ENCODE data around the gene PRMT5.
A peak's percentile ranks its signal among the peaks of the same experiment; 100 is the strongest.

Gene PRMT5

GRCh38 chr14:22929104-22929960, at the start of gene PRMT5:
Gene PRMT5, minus strand, starts transcription at chr14:22929376. Its CDS starts 15 bp downstream, at chr14:22929361.
- H3K4me3 ChIP-seq (ENCODE audit: low read depth, low read length) = peak within 1 kb of the TSS; percentile 97
- no peak for TF ChIP-seq CTCF (IDR thresholded peaks at IDR 0.05; ENCODE audit: low read depth, low read length)

GRCh38 chr14:22978487-22978837, 49.3 kb upstream of the PRMT5 start:
- H3K4me3 ChIP-seq (ENCODE audit: low read depth, low read length) = peak overlapping the region; percentile 91
- no peak for TF ChIP-seq CTCF (IDR thresholded peaks at IDR 0.05; ENCODE audit: low read depth, low read length)

DNA sequence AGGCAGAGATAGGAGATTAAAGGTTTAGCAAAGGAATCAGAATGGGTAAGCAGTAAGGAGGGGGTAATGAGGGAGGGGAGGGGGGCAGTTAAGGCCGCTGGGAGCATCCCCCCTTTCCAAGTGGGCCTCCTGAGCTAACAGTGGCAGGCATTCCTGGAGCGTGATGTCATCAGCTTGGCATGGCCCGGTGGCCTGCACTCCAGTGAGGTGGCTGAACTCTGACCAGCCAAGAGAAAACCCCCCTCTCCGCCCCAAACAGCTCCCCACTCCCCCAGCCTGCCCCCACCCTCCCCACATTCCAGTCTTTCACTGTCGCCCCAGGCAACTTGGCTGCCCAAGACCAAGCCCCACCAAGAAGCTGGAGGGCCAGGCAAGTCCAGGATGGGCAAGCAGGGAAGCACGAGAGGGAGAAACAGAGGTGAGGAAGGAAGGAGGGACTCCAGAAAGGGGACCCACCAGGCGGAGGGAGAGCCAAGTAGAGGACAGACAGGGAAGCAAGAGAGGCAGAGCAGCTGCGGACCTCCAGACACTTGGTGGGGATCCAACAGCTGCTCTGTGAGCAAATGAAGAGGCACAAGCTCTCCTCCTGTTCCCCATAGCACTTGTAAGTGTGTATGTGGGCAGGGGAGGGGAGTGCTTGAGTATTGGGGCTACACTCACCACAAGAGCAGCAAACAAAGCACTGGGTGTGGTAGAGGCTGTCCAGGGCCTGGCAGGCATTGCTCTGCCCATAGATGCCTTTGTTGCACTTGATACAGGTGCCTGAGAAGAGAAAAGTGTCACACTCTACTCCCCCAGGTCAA, 48.7 kb upstream of the PRMT5 start:
- no peak for TF ChIP-seq CTCF (IDR thresholded peaks at IDR 0.05; ENCODE audit: low read depth, low read length)
- peak overlapping the region; percentile 91 for H3K4me3 ChIP-seq (ENCODE audit: low read depth, low read length)

DNA sequence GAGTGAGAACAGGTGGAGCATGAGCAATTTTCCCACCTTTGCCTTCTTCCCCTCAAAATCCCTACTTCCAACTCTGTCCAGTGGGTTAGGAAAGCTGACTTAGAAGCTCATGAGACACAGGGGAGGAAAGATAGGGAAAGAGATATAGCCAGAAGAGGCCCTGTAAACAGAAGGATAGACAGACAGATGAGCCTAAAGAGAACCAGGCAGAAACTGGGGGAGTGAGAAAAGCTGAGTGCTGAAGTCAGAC, 48.2 kb upstream of the PRMT5 start:
- no peak for TF ChIP-seq CTCF (IDR thresholded peaks at IDR 0.05; ENCODE audit: low read depth, low read length)

DNA sequence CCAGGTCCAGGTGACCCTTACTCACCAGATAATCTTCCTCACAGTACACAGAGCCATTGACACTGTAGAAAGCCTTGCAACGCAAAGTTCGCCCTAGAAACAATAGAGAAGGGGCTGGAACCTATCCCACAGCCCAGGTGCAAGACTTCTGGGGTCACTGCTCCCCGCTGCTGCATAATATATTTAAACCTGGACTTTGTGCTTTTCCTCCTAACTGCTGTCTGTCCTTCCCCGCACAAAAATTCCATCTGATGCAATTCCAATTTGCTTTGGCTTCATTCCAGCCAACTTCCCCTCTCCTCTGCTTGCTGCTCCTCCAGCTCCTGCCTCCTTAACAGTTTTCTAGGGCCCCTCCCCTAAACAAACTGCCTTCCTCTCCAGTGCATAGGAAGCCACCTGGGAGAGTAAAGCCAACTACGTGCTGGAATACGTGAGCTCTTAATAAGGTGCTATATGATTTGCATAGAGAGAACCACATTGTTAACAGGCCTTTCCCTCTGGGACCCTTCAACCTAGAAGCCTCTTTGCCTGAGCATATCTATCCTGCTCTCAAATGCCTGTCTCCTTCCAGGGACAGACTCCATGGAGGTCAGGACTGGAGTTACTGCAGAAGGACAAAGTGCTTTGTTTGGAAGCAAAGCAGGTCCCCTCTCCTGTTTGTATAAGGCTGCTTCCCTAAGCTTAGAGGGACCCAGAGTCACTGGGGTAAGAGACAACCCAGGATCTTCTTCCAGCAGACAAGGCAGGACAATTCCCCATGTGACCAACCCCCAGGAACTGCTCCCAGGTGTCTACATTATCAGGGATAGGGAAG, 47.7 kb upstream of the PRMT5 start:
- peak overlapping the region; percentile 6; the same call in 1 of the 2 replicates for H3K4me3 ChIP-seq (ENCODE audit: low read depth, low read length)

More for the DNA sequence above, 48.2 kb upstream of the PRMT5 start:
- H3K4me3 ChIP-seq (ENCODE audit: low read depth, low read length) = peak overlapping the region; percentile 6; the same call in 1 of the 2 replicates

More for the DNA sequence above, 47.7 kb upstream of the PRMT5 start:
- TF ChIP-seq CTCF (IDR thresholded peaks at IDR 0.05; ENCODE audit: low read depth, low read length) = no peak

Measured in WI38 (cell line).